Myocyte (in vitro differentiated cells): Measurements from ENCODE around the gene KIF6. TPM values are rescaled to one million over a fixed set of nuclear protein-coding genes. Genes with fewer than 3 reads are reported as not detected.

ENCODE experiments used
- DNase-seq: peaks from one replicate; pipeline ENCODE4 v3.0.0-alpha.2; 2012; ENCODE audit warnings: low read depth
- total RNA-seq: library from RNA; depleted of rRNA; stranded (reverse); fragments of >200 nt; gene quantifications from 2 replicates; pipeline ENCODE4 v1.2.3, GENCODE V29; 2014

The KIF6 gene
- total RNA-seq, 1 donor from 2014 or later, result not detected

- DNase-seq, result no peak
Observed at GRCh38 chr6:39666706-39667489, 58.3 kb downstream of the KIF6 start.

GRCh38 chr6:39665861-39666260 is 59.3 kb downstream of the KIF6 start:
- DNase-seq, result no peak

GRCh38 chr6:39664173-39664572 is 61.0 kb downstream of the KIF6 start:
- DNase-seq, result peak; percentile 5

- DNase-seq, result no peak
Observed at GRCh38 chr6:39657355-39658135, 67.7 kb downstream of the KIF6 start.

GRCh38 chr6:39654121-39654520 is 71.1 kb downstream of the KIF6 start:
- peak; percentile 2 for DNase-seq

DNA sequence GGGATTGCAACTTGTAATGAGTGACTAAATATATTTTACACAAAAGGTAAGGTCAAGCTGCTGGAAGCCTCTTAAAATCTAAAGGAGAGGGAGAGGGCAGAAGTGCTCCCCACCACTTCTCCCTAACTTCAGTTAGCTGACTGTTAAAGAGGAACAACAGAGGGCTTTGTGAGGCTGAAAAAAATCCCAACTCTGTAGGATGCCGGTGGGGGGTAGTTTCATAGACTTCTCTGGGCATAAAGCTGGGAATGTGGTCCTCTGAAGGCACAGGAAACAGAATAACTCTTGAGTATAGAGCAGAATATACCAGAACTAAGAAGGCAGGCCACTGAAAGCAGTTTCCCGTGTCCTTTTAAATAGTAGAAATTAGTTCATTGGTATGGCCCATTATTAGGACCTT is 71.6 kb downstream of the KIF6 start:
- no peak for DNase-seq

DNA sequence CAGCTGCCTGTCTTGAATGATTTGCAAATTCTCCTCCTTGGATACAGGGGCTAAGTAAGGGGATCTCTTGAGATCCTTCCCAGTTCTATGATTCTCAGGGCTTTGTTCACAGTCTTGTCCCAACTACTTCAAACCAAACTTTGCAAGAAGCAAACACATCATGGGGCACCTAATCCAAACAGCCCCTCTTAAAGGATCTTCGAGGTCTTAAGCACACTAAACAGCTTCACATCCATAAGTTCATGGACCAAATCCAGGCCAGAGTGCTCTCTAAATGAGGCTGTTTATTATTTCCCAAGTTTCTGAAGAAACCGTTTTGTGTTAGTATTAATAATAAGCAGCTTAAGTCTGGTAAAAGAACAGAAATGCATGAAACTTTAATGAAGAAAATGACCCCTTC is 75.2 kb downstream of the KIF6 start:
- DNase-seq, result no peak

- DNase-seq, result no peak
Observed at GRCh38 chr6:39646751-39647420, 78.3 kb downstream of the KIF6 start.

DNA sequence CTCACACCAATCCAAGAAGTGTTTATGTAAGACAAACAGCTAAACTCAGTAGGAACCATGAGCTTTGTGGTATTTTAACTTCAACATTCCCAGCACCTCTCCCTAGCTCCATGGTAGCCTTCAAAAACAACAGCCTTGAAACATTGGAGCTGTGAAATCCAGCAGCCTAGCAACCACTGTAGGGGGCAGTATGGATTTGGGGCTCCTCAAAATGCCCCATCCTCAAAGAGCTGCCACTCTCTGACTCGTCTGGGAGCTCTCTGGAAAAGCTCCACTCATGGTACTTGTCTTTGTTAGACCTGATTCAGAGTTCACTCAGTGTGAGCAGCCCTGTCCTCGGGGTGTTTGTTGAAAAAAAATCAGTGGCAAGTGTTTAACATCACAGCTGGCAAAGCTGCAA is 82.9 kb downstream of the KIF6 start:
- DNase-seq, result no peak

- DNase-seq, result no peak
Observed at GRCh38 chr6:39638126-39638822, 86.9 kb downstream of the KIF6 start.

DNA sequence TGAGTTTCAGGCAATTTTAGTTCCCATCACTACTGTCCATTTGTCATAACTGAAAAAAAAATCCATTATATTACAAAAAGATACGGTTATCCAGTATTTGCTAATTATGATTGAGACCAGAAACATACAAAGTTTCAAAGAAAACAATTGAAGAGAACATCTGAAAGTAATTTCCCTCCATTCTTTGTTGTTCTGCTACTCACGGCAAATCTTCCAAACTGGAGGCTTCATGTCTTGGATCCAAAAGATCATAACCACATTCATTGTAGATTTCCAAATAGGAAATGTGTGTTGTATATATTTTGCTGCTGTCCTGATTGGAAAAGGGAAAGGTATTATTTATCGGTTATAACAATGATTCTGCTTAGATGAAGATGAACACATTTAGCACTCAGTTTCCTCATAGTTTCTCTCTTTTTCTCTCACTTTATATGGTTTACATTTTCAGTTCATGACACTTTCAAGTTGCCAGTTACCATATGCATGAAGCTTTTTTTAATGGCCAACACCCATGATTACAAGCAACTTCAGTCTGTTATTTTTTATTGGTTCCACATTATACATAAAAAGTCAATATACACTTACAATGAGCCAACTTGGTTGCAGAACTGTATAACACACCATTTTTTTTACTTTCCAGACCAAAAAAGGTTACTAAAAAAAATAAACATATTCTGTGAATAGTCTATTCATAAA is 90.4 kb downstream of the KIF6 start:
- DNase-seq, result no peak

GRCh38 chr6:39625209-39625608 is 100.0 kb downstream of the KIF6 start:
- DNase-seq, result no peak

GRCh38 chr6:39623750-39624149 is 101.5 kb downstream of the KIF6 start:
- no peak for DNase-seq

DNA sequence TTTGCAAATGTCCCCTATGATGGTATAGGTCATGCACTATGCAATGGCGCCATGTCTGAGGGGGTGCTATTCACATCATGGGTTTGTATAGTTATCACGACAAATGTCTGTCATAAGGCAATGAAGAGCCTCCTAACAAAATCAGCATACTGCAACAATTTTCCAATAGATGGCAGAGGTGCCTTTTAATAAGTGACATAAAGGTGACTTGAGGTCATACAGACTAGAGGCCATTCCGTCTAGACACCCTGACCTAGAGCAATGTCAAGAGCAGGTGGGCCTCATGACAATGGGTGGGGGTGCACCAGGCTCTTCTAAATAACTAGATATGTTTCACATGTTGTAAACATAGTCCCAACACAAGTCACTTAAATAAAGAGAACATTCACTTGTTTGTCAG is 107.7 kb downstream of the KIF6 start:
- no peak for DNase-seq

- DNase-seq, result no peak
Observed at GRCh38 chr6:39617026-39617425, 108.2 kb downstream of the KIF6 start.

DNA sequence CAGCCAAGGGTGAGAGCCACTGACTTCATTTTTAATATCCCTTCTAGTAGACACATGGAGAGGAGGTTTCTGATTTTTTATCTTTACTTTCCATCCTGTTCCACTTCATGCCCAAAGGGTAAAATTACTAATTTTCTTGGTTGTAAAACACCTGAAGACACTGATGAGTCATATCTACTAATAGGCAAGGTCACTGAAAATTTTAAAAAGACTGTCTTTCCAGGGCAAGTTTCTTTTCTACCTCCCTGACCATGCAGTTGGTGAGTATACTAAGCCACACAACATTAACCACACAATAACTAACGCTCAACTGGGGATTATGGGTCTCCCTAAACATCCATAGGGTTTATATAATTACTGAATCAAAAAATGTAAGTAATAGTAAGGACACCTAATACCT is 109.6 kb downstream of the KIF6 start:
- no peak for DNase-seq

- DNase-seq, result no peak
Observed at GRCh38 chr6:39614393-39614950, 110.7 kb downstream of the KIF6 start.

DNA sequence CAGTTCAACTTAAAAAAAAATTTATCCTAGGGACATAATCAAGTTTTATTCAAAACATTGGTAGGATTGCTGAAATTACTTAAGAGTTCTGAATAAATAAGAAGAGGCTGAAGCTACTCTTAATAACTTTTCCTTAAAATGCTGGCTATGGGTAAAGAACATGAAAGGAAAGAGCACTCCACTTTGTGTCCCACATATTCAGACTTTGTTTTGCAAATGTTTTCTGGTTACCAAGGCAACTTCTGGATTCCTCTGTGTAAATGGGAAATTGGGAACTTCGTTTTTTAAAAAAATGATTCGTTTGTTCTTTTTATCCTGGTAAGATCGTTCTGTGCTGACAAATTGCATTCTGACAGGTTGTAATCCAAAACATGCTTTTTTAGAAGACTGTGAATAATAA is 115.0 kb downstream of the KIF6 start:
- DNase-seq, result no peak

GRCh38 chr6:39608652-39609345 is 116.4 kb downstream of the KIF6 start:
- DNase-seq, result no peak
